HCT116 (cell line): ENCODE results near the gene TSPAN5. TPM values are rescaled to one million over a fixed set of nuclear protein-coding genes. Genes with fewer than 3 reads are reported as not detected.

Experiments used
- ATAC-seq: fragments of 200-7000 bp; cut with Tn5 transposase; 2 replicates; pipeline ENCODE4 v1.9.1; 2020; ENCODE audit warnings: mild to moderate bottlenecking, moderate library complexity
- BruUV-seq: library from RNA; stranded (reverse); fragments of 400-500 nt; replicated peaks from 2 replicates; lab custom pipeline; 2021; lab: Mats Ljungman, UMichigan
- CTCF ChIA-PET: fragments of 300-600 bp; sonication (Branson Sonifier 250); formaldehyde crosslinking; loops from one replicate; lab custom pipeline; 2021; ENCODE audit warnings: antibody characterized with exemption; lab: Charles Lee
- POLR2A ChIA-PET: fragments of 300-600, 350-600 bp; sonication (Branson Sonifier 250); formaldehyde crosslinking; loops from one replicate; lab custom pipeline; 2021; ENCODE audit warnings: antibody characterized with exemption; lab: Charles Lee
- RAD21 ChIA-PET, 2 experiments: fragments of 300-600 bp; sonication (Branson Sonifier 250); formaldehyde crosslinking; loops; one replicate each; lab custom pipeline; 2023; ENCODE audit warnings: low total read pairs in 2 of 2; ENCODE audit not compliant: uncharacterized antibody in 2 of 2, unreplicated experiment in 2 of 2, low non-redundant PET in 1 of 2; lab: Charles Lee
- DNase-seq: peaks from one replicate; pipeline ENCODE4 v3.0.0-alpha.2; 2010; ENCODE audit warnings: low read depth, low spot score
- H2AFZ ChIP-seq: fragments of 200-600 bp; shearing (Covaris generic), sonication (generic); 2 replicates; pipeline ENCODE4 v1.6.1; 2017; ENCODE audit warnings: low read depth, mixed run types, mixed read lengths, antibody characterized with exemption, low read length; ENCODE audit not compliant: poor library complexity, severe bottlenecking
- H3K27ac ChIP-seq: 2 replicates; pipeline ENCODE4 v1.5.1; 2012; ENCODE audit warnings: low read depth, low read length
- H3K27me3 ChIP-seq: fragments of 200-600 bp; sonication (generic); 2 replicates; pipeline ENCODE4 v1.6.1; 2016; ENCODE audit warnings: mixed run types, low read length, mixed read lengths; ENCODE audit not compliant: insufficient read depth
- H3K36me3 ChIP-seq, 2 experiments: fragments of 200-500 bp in 1 of 2; fragments of 200-600 bp in 1 of 2; sonication (Bioruptor generic) in 1 of 2; sonication (generic) in 1 of 2; 2 replicates each; pipeline versions ENCODE4 v1.5.1 to v1.6.1; 2014 to 2016; ENCODE audit warnings: low read length in 2 of 2, inconsistent platforms in 1 of 2, mixed read lengths in 1 of 2, mixed run types in 1 of 2; ENCODE audit not compliant: insufficient read depth in 2 of 2, control insufficient read depth in 1 of 2
- H3K4me1 ChIP-seq, 2 experiments: fragments of 200-600 bp in 1 of 2; sonication (generic) in 1 of 2; 2 replicates each; pipeline versions ENCODE4 v1.5.1 to v1.6.1; 2012 to 2017; ENCODE audit warnings: low read length in 2 of 2, inconsistent platforms in 1 of 2, mild to moderate bottlenecking in 1 of 2, mixed read lengths in 1 of 2, mixed run types in 1 of 2, moderate library complexity in 1 of 2; ENCODE audit not compliant: insufficient read depth in 2 of 2, control insufficient read depth in 1 of 2
- H3K4me2 ChIP-seq: fragments of 200-600 bp; sonication (generic); 2 replicates; pipeline ENCODE4 v1.6.1; 2017; ENCODE audit warnings: mixed run types, low read length, mixed read lengths
- H3K4me3 ChIP-seq, 2 experiments: fragments of 200-600 bp in 1 of 2; sonication (generic) in 1 of 2; replicated peaks in 1 of 2; 2 replicates each; pipeline ENCODE4 v1.5.1; 2011 to 2016; ENCODE audit warnings: low read length in 2 of 2, control low read depth in 1 of 2, low read depth in 1 of 2, mild to moderate bottlenecking in 1 of 2, mixed read lengths in 1 of 2, mixed run types in 1 of 2
- H3K79me2 ChIP-seq: fragments of 200-600 bp; sonication (generic); 2 replicates; pipeline ENCODE4 v1.6.1; 2017; ENCODE audit warnings: mild to moderate bottlenecking, mixed run types, low read length, moderate library complexity, mixed read lengths; ENCODE audit not compliant: insufficient read depth
- H3K9ac ChIP-seq: fragments of 200-600 bp; sonication (generic); 2 replicates; pipeline ENCODE4 v1.6.1; 2016; ENCODE audit warnings: low read length, mixed read lengths
- H3K9me2 ChIP-seq: fragments of 200-600 bp; sonication (generic), shearing (Covaris generic); 2 replicates; pipeline ENCODE4 v1.6.1; 2017; ENCODE audit warnings: mixed run types, mild to moderate bottlenecking, moderate library complexity; ENCODE audit not compliant: insufficient read depth
- H3K9me3 ChIP-seq, 2 experiments: fragments of 200-500 bp in 1 of 2; fragments of 200-600 bp in 1 of 2; sonication (Bioruptor generic) in 1 of 2; sonication (generic) in 1 of 2; 2 replicates each; pipeline ENCODE4 v1.6.1; 2014 to 2017; ENCODE audit warnings: low read length in 2 of 2, mixed read lengths in 2 of 2, inconsistent platforms in 1 of 2, low read depth in 1 of 2, mild to moderate bottlenecking in 1 of 2, mixed run types in 1 of 2, moderate library complexity in 1 of 2; ENCODE audit not compliant: control insufficient read depth in 1 of 2, insufficient read depth in 1 of 2
- H4K20me1 ChIP-seq: fragments of 200-600 bp; sonication (generic), shearing (Covaris generic); 2 replicates; pipeline ENCODE4 v1.6.1; 2017; ENCODE audit warnings: mixed run types, mild to moderate bottlenecking, moderate library complexity; ENCODE audit not compliant: insufficient read depth
- EGR1 ChIP-seq: IDR thresholded peaks from 2 replicates; pipeline ENCODE4 v1.6.1; 2012; ENCODE audit warnings: low read depth
- ELF1 ChIP-seq: IDR thresholded peaks from 2 replicates; pipeline ENCODE4 v1.6.1; 2012; ENCODE audit warnings: low read depth, borderline replicate concordance
- EZH2phosphoT487 ChIP-seq: fragments of 200-600 bp; IDR thresholded peaks from 2 replicates; pipeline ENCODE4 v1.6.1; 2018; ENCODE audit warnings: antibody characterized with exemption, borderline replicate concordance
- SIN3A ChIP-seq: IDR thresholded peaks from 2 replicates; pipeline ENCODE4 v1.6.1; 2012; ENCODE audit warnings: low read depth
- ZFX ChIP-seq: fragments of 450-650 bp; IDR thresholded peaks from 2 replicates; pipeline ENCODE4 v1.6.1; 2017
- intact Hi-C: fragments of 100-400 bp; cut with micrococcal nuclease; formaldehyde crosslinking; loops from 2 replicates; pipeline ENCODE4 v1.10.0; 2022
- total RNA-seq: library from RNA; stranded (reverse); gene quantifications from one replicate; pipeline ENCODE4 v1.2.1, GENCODE V29; 2021; ENCODE audit not compliant: unreplicated experiment

The TSPAN5 gene
- total RNA-seq, 1 experiment from 2014 or later, result 56.8 TPM

- H3K27ac ChIP-seq, result no peak overlapping the region
- no peaks in the 10 kb centered on the region for H3K79me2 ChIP-seq
- peaks cover 15 to 27% of the 10 kb centered on the region in 2 experiments for H3K4me1 ChIP-seq
- CTCF ChIA-PET, result interaction anchor here (1.0 to 1.1 kb wide), 3 partner anchors 29 to 220 kb away, joined by 3 read pairs; partner anchors contain the start of gene TSPAN5
- H3K9me3 ChIP-seq, result no peaks in the 10 kb centered on the region
- H2AFZ ChIP-seq, result peak overlapping the region; percentile 59
- intact Hi-C loops, result no loop called here
- no TSS peak for BruUV-seq
- H3K27me3 ChIP-seq, result no peaks in the 10 kb centered on the region
- no peak overlapping the region for H3K4me3 ChIP-seq
- ATAC-seq, result peak; percentile 28
- H3K4me2 ChIP-seq, result peak overlapping the region; percentile 63
- no peak for DNase-seq
- RAD21 ChIA-PET, result interaction anchor here in 1 of 2 experiments (0.6 kb wide), 1 partner anchor 186 kb away, joined by 5 read pairs; no protein-coding TSS in a partner anchor
- TF ChIP-seq SIN3A (0 out of 2 replicates have a peak, but pooled peaks have one; percentile 4), EZH2phosphoT487 (no peak)
- TF ChIP-seq, all 23 proteins: peak for 1
- 0 out of 2 replicates have a peak, but pooled peaks cover 3% of the 10 kb centered on the region for H3K9me2 ChIP-seq
- no peaks in the 10 kb centered on the region for H4K20me1 ChIP-seq
- POLR2A ChIA-PET, result interaction anchor here (1.4 kb wide), 2 partner anchors 13 to 427 kb away, joined by 3 read pairs; partner anchors contain the start of gene RAP1GDS1
- no peak overlapping the region; the same call in 1 of the 2 replicates for H3K9ac ChIP-seq
- H3K36me3 ChIP-seq, result no peaks in the 10 kb centered on the region
Measured at GRCh38 chr4:98687876-98688275, 29.5 kb upstream of the TSPAN5 start.

GRCh38 chr4:98686847-98687246 lies 28.4 kb upstream of the TSPAN5 start:
- CTCF ChIA-PET, result no interaction called here
- intact Hi-C loops, result no loop called here
- no peaks in the 10 kb centered on the region for H4K20me1 ChIP-seq
- TF ChIP-seq ZFX (no peak), ELF1 (no peak), EGR1 (no peak)
- H3K36me3 ChIP-seq, result no peaks in the 10 kb centered on the region
- no peaks in the 10 kb centered on the region for H3K27me3 ChIP-seq
- H2AFZ ChIP-seq, result peak overlapping the region; percentile 14
- H3K9ac ChIP-seq, result no peak overlapping the region
- POLR2A ChIA-PET, result interaction anchor here (1.4 kb wide), 2 partner anchors 14 to 426 kb away, joined by 3 read pairs; partner anchors contain the start of gene RAP1GDS1
- no TSS peak for BruUV-seq
- 0 out of 2 replicates have a peak, but pooled peaks cover 3% of the 10 kb centered on the region for H3K9me2 ChIP-seq
- H3K79me2 ChIP-seq, result no peaks in the 10 kb centered on the region
- DNase-seq, result no peak
- no peak overlapping the region for H3K4me3 ChIP-seq
- no peak for ATAC-seq
- no peak overlapping the region for H3K4me2 ChIP-seq
- RAD21 ChIA-PET, result no interaction called here
- H3K9me3 ChIP-seq, result no peaks in the 10 kb centered on the region
- H3K27ac ChIP-seq, result no peak overlapping the region
- peaks cover 15 to 30% of the 10 kb centered on the region in 2 experiments for H3K4me1 ChIP-seq
